ENCODE data around the gene CCDC181.
"Not testable (repeated sequence)": the region's sequence is repeated elsewhere in the genome, so short reads cannot be mapped to it uniquely, and the experiment has no call there.

Gene CCDC181

DNA sequence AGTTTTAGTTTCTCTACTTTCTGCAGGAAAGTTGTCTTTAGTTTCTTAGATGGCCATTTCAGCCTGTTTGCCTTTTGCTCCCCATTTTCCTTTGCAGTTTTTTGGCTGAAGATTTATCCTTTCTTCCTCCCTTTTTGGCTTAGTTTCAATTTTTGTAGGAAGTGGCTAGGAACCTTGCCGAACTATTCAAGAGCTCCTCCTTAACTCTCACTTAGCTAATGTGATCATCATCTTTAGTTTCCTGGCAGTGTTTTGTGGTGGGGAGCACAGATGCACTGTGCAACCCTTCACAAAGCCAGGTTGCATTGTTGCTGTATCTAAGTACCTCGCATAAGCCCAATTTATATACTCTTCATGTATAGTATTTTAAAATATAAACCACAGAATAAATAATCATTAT, 28.8 kb upstream of the CCDC181 start:
- H3K4me3 ChIP-seq = no peak overlapping the region
- no peak overlapping the region for H3K27ac ChIP-seq
- DNase-seq (ENCODE audit: low spot score) = no peak
- TF ChIP-seq, protein P1, sequence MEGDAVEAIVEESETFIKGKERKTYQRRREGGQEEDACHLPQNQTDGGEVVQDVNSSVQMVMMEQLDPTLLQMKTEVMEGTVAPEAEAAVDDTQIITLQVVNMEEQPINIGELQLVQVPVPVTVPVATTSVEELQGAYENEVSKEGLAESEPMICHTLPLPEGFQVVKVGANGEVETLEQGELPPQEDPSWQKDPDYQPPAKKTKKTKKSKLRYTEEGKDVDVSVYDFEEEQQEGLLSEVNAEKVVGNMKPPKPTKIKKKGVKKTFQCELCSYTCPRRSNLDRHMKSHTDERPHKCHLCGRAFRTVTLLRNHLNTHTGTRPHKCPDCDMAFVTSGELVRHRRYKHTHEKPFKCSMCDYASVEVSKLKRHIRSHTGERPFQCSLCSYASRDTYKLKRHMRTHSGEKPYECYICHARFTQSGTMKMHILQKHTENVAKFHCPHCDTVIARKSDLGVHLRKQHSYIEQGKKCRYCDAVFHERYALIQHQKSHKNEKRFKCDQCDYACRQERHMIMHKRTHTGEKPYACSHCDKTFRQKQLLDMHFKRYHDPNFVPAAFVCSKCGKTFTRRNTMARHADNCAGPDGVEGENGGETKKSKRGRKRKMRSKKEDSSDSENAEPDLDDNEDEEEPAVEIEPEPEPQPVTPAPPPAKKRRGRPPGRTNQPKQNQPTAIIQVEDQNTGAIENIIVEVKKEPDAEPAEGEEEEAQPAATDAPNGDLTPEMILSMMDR (IDR thresholded peaks at IDR 0.05) = no peak

DNA sequence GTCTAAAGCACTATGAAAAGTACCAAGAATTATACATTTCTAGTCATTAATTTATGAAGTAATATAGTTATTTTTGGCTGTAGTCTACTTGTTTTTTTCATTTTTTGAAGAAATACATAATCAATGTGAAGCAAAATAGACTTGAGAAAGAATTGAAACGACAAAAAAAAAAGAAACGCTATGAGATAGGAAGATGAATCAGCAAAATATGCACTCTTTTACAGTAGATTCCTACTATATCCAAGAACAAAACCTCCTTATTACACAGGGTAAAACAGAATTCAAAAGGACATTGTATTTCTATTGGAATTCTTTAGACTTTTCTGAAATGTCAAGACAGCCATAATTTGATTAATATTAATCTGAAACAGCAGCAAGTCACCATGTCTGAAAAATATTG, 25.6 kb upstream of the CCDC181 start:
- TF ChIP-seq, protein P1 (IDR thresholded peaks at IDR 0.05) = no peak
- no peak for DNase-seq (ENCODE audit: low spot score)
- Histone ChIP-seq H3K4me3 (no peak overlapping the region), H3K27ac (no peak overlapping the region)

DNA sequence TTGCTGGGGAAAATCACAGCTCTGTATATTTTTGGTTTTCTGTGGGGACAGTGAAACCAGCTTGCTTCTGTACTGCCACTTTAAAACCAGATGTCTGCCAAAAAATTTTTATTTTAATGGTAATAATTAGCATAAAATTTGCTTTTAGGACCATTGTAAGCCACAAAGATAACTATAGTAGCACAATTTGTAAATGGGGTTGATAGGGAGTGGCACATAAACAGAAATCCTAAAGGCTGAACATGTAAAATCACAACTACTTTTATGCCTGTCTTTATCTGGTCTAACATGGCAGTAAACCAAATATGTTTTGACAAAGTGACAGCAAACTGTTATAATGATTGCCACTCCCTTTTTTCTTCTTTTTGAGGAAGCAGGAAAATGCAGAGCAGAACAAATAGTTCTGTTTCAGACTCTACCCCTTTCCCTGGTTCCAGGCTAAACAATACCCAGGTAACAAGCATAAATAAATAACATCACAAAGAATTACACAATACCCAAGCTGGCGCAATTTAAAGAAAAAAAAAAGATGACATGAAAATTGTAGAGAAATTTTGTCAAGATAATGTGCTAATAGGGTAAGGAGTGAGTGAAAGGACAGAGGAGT, 24.0 kb upstream of the CCDC181 start:
- no peak overlapping the region for H3K27ac ChIP-seq
- no peak for DNase-seq (ENCODE audit: low spot score)
- H3K4me3 ChIP-seq = no peak overlapping the region
- TF ChIP-seq, protein P1 (IDR thresholded peaks at IDR 0.05) = no peak

DNA sequence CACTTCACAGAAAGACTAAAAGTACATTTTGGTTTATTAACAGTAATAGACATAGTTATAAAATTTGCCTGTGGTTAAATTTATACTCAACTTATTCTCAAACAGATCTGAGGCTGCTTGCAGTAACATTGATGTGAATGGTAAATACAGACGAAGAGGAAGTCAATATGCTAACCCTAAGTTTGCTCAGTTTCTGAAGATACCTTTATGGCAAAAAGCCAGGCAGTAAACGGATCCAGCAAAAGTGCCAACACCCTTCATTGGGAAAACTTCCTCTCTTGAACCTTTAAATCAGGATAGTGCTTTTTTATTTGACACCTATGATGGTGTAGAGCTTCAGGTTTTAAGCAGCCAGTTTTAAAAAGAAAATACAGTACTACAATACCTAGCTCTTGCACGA, 16.6 kb upstream of the CCDC181 start:
- no peak overlapping the region for H3K4me3 ChIP-seq
- TF ChIP-seq, protein P1 (IDR thresholded peaks at IDR 0.05) = no peak

GRCh38 chr1:169426174-169426705, 1.0 kb downstream of the CCDC181 start:
- TF ChIP-seq, protein P1 (IDR thresholded peaks at IDR 0.05) = no peak
- no peak for DNase-seq (ENCODE audit: low spot score)
- peak overlapping the region; percentile 77 for H3K4me3 ChIP-seq
- no peak overlapping the region for H3K27ac ChIP-seq

More for the DNA sequence above, 16.6 kb upstream of the CCDC181 start:
- no peak overlapping the region for H3K27ac ChIP-seq
- DNase-seq (ENCODE audit: low spot score) = no peak

- DNase-seq (ENCODE audit: low spot score) = no peak
- TF ChIP-seq, protein P1 (IDR thresholded peaks at IDR 0.05) = no peak
- H3K4me3 ChIP-seq = no peak overlapping the region
- no peak overlapping the region for H3K27ac ChIP-seq
Observed at GRCh38 chr1:169421309-169421708, 6.0 kb downstream of the CCDC181 start.

DNA sequence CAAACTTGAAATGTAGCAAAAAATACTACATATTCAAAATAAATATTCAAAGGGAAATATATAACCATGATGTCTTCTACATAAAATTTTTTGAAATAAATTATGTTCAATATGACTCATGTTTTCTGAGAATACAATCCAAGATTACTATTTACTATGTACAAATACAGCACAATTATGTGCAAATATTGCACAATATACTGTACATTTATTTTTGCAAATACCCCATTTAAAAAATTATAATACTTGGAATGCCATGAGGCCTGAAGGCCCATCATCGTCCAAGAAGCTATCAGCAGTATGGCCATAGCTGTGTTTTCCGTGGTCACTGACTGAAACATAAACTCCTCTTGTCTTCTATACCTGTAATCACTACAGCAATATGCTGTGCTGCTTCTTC, 12.3 kb downstream of the CCDC181 start:
- TF ChIP-seq, protein P1 (IDR thresholded peaks at IDR 0.05) = no peak
- H3K27ac ChIP-seq = no peak overlapping the region
- no peak overlapping the region for H3K4me3 ChIP-seq
- DNase-seq (ENCODE audit: low spot score) = no peak

DNA sequence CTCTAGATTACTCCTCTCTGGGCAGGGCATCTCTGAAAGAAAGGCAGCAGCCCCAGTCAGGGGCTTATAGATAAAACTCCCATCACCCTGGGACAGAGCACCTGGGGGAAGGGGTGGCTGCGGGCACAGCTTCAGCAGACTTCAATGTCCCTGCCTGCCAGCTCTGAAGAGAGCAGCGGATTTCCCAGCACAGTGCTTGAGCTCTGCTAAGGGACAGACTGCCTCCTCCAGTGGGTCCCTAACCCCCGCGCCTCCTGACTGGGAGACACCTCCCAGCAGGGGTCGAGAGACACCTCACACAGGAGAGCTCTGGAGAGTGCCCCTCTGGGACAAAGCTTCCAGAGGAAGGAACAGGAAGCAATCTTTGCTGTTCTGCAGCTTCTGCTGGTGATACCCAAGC, 18.9 kb downstream of the CCDC181 start:
- not testable (repeated sequence) for H3K27ac ChIP-seq; DNase-seq (ENCODE audit: low spot score)

DNA sequence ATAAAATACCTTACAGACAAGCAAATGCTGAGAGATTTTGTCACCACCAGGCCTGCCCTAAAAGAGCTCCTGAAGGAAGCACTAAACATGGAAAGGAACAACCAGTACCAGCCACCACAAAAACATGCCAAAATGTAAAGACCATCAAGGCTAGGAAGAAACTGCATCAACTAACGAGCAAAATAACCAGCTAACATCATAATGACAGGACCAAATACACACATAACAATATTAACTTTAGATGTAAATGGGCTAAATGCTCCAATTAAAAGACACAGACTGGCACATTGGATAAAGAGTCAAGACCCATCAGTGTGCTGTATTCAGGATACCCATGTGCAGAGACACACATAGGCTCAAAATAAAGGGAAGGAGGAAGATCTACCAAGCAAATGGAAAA, 24.7 kb downstream of the CCDC181 start:
- not testable (repeated sequence) for H3K27ac ChIP-seq; H3K4me3 ChIP-seq; DNase-seq (ENCODE audit: low spot score)

More for the DNA sequence above, 18.9 kb downstream of the CCDC181 start:
- not testable (repeated sequence) for H3K4me3 ChIP-seq
